Neural progenitor cell (in vitro differentiated cells): ENCODE measurements around the gene SGTB.

ENCODE experiments used
- EZH2 ChIP-seq: fragments of 200-600 bp; sonication (generic); IDR thresholded peaks from 2 replicates; pipeline ENCODE4 v1.6.1; 2017; ENCODE audit warnings: antibody characterized with exemption, mild to moderate bottlenecking, moderate library complexity
- EZH2phosphoT487 ChIP-seq: fragments of 200-600 bp; sonication (generic); IDR thresholded peaks from 2 replicates; pipeline ENCODE4 v1.6.1; 2017; ENCODE audit warnings: antibody characterized with exemption
- TF ChIP-seq, protein P1 (sequence below): fragments of 200-600 bp; sonication (generic); IDR thresholded peaks from 2 replicates; pipeline ENCODE4 v1.5.1; 2017; ENCODE audit warnings: antibody characterized with exemption, mild to moderate bottlenecking

DNA sequence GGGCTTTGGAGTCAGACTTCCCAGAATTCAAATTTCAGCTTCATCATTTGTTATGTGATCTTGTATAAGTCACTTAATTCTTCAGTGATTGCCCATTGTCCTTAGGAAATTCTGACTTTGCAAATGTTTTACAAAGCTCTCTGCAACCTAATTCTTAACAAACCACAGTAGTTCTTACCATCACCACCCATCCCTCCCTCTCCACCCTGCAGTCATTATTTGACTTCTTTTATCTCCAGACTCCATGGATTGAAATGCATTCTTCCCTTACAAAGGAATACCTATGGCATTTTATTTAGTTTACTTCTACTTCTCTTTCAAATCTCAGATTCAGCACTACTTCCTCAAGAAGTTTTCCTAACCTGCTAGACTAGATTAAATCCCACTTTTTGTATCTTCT lies 74.0 kb downstream of the SGTB start:
- TF ChIP-seq, protein P1, sequence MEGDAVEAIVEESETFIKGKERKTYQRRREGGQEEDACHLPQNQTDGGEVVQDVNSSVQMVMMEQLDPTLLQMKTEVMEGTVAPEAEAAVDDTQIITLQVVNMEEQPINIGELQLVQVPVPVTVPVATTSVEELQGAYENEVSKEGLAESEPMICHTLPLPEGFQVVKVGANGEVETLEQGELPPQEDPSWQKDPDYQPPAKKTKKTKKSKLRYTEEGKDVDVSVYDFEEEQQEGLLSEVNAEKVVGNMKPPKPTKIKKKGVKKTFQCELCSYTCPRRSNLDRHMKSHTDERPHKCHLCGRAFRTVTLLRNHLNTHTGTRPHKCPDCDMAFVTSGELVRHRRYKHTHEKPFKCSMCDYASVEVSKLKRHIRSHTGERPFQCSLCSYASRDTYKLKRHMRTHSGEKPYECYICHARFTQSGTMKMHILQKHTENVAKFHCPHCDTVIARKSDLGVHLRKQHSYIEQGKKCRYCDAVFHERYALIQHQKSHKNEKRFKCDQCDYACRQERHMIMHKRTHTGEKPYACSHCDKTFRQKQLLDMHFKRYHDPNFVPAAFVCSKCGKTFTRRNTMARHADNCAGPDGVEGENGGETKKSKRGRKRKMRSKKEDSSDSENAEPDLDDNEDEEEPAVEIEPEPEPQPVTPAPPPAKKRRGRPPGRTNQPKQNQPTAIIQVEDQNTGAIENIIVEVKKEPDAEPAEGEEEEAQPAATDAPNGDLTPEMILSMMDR = no peak
- TF ChIP-seq EZH2 (no peak), EZH2phosphoT487 (no peak)
